C4-2B (cell line): ENCODE data around the gene HERC3.

Experiments used
- ZFX ChIP-seq: fragments of 450-650 bp; IDR thresholded peaks from 2 replicates; pipeline ENCODE4 v1.6.1; 2017
- TF ChIP-seq, protein P1 (sequence below): fragments of 450-650 bp; conservative IDR thresholded peaks from 2 replicates; pipeline ENCODE4 v1.5.1; 2017; ENCODE audit warnings: mild to moderate bottlenecking

DNA sequence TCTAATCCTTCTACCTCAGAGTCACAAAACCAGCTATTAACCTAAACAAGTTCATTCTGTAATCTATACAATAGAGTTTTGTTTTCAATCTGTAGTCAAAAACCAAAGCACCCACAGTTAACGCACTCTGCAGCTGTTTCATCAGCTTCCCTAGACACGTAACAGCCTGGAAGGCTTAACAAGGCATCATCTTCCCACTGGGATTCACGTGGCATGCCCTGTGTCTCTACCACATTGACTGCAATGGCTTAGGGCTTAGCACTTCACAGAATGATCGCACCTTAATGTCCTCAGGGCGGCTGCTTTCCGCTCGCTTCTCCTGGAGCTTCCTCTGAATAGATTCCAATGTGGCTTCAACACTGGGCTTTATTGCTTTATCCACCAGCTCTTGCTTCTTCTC is 155.1 kb downstream of the HERC3 start:
- TF ChIP-seq, protein P1, sequence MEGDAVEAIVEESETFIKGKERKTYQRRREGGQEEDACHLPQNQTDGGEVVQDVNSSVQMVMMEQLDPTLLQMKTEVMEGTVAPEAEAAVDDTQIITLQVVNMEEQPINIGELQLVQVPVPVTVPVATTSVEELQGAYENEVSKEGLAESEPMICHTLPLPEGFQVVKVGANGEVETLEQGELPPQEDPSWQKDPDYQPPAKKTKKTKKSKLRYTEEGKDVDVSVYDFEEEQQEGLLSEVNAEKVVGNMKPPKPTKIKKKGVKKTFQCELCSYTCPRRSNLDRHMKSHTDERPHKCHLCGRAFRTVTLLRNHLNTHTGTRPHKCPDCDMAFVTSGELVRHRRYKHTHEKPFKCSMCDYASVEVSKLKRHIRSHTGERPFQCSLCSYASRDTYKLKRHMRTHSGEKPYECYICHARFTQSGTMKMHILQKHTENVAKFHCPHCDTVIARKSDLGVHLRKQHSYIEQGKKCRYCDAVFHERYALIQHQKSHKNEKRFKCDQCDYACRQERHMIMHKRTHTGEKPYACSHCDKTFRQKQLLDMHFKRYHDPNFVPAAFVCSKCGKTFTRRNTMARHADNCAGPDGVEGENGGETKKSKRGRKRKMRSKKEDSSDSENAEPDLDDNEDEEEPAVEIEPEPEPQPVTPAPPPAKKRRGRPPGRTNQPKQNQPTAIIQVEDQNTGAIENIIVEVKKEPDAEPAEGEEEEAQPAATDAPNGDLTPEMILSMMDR: no peak
- TF ChIP-seq ZFX: no peak
